Hematopoietic multipotent progenitor cell treated with erythropoietin and hydrocortisone succinate and interleukin-3 and kit ligand, for 6 days (in vitro differentiated cells): ENCODE results near the gene COA3.

Source experiments
- DNase-seq: peaks from one replicate; pipeline ENCODE4 v3.0.0-alpha.2; 2015

COA3 gene

DNA sequence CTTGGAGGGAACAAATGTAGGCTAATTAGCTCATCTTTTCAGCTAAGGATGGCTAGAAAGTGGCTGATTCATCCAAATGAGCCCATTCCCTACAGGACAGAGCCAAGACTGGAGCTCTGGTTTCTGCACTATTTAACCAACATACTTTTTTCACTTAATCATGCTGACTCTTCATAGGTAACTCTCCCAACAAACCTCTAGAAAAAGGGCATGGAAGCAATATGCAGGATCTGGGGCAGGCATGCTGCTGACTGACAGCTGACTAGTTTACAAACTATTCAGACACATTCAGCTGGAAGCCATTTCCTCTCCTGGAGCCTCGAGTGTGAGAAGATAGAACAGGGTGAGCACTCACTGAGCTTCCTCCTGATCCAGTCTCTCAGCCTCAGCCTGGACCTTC lies 19.4 kb upstream of the COA3 start:
- no peak for DNase-seq

DNA sequence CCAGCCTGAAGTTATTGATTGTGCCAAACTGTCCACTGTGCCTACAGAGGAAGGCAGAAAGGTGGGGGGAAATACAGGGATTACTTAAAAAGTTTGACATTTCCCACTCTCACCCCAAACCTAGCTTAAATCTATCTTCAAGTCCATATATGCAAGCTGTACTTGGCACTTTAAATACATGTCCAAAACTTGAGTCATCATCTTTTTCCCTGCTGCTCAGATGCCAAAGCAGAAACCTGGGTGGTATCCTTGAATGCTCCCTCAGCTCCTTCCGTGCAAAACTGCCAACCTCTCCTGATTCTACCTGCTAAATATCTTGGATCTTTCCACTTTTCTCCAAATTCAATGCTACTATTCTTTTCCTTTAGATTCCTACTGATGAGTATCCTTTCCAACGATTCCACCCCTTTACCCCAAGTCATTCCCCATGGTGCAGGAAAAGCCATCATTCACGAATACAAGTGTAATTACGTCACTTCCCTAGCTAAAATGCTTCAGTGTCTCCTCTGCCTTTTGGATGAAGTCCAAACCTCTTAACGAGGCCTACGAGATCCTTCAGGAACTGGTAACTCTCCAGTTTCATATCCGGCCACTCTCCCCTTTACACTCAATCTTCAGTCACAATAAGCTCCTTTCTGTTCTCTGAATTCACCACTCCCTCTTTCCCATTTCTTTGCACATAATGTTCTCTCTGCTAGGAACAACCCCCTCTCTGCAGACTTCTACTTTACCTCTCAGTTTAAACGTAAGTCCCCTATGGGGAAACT lies 16.3 kb upstream of the COA3 start:
- no peak for DNase-seq

DNA sequence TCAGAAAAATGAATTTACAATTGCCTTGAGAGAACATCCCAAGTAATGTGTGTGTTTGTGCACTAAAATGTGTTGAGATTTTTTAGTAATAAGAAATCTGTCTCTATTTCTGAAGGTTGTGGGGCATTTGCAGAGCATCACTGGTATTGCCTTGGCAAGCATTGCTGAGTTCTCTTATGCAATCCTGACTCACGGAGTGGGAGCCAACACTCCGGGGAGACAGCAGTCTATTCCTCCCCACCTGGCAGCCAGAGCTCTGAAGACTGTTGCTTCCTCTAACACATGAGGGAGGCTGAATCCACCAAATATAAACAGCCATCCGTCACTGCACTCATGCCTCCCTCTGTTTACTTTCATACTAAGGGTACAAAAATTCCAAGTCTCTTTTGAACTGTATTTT lies 10.7 kb upstream of the COA3 start:
- DNase-seq, result no peak

DNA sequence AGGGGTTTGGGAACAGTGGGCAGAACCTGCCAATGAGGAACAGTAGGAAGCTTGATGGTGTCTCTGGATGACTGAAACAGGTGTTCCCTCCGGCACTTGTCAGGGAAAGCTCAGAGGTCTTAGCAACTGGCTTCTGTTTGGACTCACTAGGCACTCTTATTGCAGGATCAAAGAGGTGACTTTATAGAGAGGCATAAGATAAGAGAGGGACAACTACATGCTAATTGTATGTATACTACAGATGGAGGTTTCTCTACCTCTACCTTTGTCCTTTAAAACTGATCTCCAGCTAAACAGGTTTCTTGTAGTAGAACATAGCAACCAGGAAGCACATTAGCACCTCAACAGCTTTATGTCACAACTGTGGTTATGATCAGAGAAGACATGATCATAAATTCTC lies 7.7 kb upstream of the COA3 start:
- DNase-seq, result no peak

DNA sequence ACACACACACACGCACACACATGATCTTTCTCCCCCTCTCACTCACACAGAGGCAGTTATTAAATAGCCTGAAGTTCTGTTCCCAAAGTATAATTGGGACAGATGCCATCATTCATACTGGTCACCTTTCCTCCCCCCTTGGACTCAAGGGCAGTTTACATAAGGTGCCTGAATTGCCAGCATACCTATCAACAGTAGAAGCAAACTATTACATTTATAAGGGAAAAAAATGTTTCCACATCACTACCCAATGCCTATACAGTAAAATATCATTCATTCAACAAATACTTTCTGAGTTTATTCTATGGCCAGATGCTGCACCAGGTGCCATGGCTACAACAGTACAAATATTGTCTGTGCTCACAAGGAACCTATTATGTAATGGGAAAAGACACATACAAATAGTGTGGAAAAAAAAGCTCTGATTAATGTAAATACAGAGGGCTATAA lies 6.4 kb upstream of the COA3 start:
- DNase-seq, result no peak

DNA sequence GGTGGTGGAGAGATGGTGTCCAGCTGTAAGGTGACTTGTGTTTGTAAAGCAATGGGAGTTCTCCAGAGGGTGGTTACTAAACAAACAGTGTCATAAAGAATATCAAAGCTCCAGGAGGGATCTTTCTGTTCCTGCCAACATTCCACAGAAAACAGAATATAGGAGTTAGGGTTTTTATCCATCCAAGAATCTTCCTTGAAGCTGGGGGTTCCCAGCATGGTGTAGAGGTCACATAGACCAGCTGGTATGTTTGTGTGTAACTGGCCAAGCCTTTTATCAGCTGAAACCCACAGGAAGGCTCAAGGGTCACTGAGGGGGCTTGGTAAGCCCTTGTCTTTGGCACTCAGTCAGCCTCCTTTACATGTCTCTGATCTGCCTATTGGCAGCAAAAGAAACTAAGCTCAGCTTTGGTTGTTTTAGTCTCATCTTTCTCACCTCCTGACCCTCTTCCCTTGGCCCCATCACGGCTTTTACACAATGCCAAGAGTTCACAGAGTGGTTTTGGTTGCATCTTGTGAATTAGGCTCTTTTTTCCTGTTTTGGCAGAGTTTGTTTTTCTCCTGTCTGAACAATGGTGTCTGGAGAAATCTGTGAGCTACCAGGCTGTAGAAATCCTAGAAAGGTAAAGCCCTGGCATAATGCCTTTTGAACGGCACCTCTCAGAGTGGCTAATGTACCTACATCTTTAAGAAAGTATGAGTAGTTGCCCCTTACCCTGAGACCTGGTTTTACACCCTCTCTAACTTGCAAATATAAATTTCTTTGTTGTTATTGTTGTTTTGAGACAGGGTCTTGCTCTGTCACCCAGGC lies 4.8 kb upstream of the COA3 start:
- no peak for DNase-seq

DNA sequence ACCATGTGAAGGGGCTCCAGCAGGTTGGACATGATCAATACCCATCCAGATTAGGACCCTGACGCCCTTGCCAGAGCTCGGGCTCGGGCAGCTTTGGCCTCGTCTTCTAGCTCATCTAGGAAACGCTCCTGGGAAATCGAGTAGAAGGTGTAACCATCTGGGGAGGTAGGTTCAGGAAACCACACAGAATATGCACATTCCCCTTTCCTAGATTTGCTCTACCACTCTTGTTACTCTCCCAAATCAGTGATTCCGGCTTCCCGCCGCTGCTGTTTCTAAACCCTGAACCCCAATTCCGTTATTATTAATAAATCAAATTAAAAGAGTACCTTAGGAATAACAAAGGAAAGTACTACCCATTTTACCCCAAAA lies 507 bp downstream of the COA3 start:
- DNase-seq, result no peak

DNA sequence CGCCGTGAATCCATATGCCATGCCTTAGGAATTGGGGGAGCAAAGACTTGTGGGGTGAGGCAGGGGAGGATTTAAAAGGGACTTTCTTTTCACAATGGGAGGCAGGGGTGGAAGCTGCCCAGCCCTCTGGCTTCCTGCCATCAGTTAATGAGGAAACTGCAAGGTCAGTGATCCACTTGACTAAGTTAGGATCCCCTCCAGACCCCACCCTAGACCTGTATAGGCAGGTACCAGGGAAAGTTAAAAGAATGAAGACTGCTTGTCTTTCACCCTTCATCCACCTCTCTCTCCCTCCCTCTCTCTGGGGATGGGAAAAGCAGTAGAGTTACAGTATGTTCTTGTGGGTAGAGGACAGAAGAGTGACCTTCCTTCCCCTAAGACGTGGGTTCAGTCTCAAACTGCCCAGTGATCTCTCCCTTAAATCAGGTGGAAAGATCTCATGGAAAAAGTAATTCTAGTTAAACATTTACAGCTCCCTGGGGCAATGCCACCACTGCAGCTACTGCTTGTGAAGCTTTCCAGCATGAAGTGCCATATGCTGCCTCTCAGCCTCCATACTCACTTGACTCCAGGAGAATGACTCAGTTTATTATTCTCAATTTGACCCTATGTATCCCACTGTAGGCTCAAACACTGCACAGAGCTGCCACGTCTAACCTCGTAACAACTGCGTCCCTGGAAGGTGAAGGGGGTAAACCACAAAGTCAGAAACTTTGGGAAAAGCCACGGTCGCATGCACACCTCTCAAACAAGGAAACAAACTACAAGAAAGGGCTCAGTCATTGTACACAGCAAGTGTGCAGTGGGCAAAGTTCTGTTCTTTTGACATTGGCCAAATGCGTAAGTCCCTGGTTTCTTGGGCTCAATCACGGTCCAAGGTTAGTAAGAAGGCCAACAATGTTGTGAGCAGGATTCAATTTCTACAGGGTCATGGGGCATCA lies 1.2 kb downstream of the COA3 start:
- no peak for DNase-seq

DNA sequence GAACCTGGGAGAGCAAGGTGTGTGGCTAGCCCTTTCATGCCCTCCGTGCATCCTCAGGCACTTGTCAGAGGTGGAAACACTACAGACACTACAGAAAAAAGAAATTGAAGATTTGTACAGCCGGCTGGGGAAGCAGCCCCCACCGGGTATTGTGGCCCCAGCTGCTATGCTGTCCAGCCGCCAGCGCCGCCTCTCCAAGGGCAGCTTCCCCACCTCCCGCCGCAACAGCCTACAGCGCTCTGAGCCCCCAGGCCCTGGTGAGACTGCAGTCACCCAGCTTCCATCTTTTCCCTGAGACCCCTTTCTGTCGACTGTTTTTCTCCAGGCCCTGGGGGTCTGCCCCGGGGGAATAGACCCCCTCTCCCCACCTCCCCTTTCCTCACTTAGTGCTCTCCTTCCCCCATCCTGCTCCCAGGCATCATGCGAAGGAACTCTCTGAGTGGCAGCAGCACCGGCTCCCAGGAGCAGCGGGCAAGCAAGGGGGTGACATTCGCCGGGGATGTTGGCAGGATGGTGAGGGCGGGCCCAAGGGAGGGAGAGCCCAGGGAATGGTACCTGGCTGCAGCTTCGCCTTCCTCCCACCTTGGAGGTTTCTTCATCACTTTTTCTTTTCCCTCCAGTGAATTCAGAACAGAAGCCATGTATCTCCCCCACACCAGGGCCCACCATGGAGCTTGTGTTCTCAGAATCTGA lies 2.3 kb downstream of the COA3 start:
- DNase-seq, result no peak

DNA sequence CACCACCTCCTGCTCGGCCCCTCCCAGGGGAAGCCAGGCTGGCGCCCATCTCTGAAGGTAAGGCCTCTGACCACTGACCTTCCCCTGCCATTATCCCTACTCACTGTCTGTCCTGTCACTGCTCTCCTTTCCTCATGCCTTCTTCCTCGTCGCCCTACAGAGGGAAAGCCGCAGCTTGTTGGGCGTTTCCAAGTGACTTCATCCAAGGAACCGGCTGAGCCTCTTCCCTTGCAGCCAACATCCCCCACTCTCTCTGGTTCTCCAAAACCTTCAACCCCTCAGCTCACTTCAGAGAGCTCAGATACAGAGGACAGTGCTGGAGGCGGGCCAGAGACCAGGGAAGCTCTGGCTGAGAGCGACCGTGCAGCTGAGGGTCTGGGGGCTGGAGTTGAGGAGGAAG lies 3.0 kb downstream of the COA3 start:
- no peak for DNase-seq

DNA sequence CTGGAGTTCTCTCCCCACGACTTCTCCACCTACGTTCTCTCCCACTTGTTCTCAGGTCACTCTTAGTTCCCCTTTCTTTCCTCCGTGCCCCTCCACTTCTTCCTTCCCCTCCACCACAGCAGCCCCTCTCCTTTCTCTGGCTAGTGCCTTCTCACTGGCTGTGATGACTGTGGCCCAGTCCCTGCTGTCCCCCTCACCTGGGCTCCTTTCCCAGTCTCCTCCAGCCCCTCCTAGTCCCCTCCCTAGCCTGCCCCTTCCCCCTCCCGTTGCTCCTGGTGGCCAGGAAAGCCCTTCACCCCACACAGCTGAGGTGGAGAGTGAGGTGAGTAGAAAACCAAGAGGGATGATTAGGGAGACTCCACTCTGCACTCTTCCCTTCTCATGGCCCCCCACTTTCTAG lies 3.4 kb downstream of the COA3 start:
- no peak for DNase-seq

DNA sequence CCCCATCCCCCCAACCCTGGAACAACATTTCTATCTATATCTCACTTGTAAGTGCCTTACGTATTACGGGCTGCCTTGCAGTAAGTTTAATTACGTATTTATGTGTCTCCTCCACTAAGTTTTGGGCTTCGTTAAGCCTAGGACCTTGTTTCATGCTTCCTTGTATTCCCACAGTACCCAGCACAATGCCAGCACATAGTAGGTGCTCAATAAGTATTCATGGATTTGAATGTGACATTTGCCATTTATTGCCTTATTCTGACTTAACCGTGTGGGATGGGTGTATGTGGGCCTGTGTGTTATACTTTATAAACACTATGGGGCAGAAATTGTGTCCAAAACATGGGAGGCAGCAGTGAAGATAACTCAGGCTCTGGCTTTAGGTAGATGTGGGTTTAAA lies 6.0 kb downstream of the COA3 start:
- no peak for DNase-seq

DNA sequence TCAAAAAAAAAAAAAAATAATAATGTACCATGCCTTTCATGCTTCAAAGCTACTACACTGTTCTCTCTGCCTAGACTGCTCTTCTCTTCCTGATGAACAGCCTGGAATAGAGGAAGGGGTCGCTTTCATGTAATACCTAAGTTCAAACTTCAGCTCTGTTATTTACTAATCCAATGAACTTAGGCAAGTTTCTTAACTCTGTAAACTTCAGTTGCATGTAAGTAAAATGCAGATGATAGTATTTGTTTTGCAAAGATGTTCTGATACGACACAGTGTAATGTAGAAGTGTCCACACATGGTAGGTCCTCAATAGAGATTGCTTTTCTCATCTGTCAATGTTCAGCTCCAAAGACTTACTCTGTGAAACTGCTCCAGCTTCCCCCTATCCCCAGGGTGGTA lies 6.6 kb downstream of the COA3 start:
- DNase-seq, result no peak

DNA sequence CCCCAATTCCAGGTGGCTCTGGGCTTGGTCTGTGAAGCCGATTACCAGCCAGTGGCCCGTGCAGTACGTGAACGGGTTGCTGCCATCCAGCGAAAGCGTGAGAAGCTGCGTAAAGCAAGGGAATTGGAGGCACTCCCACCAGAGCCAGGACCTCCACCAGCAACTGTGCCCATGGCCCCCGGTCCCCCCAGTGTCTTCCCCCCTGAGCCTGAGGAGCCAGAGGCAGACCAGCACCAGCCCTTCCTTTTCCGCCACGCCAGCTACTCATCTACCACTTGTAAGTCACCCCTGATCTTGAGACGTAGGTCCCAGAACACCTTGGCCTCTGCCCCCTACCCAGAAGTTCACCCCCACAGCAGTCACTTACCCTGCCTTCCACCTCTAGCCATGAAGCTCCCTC lies 11.2 kb downstream of the COA3 start:
- DNase-seq, result no peak

DNA sequence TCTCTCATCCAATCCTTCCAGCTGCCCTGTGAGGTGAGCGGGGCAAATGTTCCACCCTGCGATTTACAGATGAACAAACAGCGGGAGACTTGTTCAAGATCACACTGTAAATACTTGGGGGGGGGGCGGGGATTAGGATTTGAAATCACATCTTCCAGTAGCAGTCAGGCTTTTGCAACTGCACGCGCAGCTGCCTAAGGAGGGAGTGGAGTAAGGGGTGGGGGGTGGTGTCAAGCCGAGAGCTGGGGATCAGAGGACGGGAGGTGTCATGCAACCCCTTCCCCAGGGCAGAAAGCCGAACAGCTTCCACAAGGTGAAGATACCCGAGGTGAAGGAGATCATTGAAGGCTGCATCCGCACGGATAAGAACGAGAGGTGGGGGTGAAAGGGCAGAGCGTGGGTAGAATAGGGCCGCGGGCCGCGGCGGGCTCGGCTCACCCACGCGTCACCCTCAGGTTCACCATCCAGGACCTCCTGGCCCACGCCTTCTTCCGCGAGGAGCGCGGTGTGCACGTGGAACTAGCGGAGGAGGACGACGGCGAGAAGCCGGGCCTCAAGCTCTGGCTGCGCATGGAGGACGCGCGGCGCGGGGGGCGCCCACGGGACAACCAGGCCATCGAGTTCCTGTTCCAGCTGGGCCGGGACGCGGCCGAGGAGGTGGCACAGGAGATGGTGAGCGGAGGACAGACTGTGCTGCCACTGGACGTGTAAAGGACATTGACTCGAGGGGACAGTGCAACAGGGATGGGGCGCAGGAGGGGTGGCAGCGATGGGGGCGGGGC lies 13.5 kb downstream of the COA3 start:
- DNase-seq, result no peak

DNA sequence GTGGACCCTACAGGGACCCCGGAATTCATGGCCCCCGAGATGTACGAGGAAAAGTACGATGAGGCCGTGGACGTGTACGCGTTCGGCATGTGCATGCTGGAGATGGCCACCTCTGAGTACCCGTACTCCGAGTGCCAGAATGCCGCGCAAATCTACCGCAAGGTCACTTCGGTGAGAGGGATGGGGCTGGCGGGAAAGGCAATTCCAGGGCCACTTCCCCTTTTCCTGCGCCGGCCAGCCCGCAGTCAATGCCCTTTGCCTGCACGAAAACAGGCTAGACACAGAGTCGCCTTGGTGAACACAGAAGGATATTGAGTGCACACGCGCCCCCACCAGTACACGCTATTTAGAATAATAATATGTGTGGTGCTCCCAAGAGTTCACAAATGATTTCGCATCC lies 14.1 kb downstream of the COA3 start:
- no peak for DNase-seq

DNA sequence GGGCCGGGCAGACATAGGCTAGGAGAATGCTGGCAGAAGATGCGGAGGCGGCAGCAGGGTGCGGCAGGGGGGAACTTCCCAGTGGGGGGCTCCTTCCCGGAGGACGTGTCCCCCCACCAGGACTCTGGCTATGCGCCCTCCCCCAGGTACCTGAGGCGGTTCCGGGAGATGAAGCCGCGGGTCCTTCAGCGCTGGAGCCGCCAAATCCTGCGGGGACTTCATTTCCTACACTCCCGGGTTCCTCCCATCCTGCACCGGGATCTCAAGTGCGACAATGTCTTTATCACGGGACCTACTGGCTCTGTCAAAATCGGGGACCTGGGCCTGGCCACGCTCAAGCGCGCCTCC lies 14.7 kb downstream of the COA3 start:
- DNase-seq, result no peak

DNA sequence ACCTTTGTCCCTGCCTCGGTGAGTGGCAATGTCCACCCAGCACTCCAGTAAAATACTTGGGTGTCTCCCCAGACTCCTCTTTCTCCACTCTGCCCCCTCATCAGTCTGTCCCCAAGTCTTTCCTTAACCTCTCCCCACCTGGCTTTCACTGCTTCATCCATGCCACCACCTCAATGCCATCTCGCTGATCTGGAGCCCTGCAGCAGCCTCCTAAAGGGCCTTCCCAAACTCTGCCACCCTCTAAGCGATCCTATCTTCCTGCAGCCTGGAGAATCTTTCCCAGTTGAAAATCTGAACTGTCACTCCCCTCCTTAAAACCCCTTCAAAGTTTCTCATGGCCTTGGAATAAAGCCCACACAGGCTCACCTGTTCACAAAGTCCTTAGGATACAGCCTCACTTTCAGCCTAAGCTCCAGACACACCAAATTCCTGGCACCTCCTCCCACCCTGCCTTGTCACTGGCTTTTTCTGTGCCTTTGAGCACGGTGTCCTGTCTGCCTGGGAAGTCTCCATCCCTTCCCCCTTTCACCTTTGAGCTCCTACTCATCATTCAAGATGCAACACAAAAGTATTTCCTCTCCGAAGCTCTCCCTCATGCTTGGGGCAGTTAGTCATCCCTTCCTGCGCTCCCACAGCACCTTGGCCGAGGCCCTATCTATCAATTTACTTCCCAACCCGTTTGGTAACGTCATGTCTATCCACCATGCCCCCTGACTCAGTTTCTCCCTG lies 15.3 kb downstream of the COA3 start:
- no peak for DNase-seq

DNA sequence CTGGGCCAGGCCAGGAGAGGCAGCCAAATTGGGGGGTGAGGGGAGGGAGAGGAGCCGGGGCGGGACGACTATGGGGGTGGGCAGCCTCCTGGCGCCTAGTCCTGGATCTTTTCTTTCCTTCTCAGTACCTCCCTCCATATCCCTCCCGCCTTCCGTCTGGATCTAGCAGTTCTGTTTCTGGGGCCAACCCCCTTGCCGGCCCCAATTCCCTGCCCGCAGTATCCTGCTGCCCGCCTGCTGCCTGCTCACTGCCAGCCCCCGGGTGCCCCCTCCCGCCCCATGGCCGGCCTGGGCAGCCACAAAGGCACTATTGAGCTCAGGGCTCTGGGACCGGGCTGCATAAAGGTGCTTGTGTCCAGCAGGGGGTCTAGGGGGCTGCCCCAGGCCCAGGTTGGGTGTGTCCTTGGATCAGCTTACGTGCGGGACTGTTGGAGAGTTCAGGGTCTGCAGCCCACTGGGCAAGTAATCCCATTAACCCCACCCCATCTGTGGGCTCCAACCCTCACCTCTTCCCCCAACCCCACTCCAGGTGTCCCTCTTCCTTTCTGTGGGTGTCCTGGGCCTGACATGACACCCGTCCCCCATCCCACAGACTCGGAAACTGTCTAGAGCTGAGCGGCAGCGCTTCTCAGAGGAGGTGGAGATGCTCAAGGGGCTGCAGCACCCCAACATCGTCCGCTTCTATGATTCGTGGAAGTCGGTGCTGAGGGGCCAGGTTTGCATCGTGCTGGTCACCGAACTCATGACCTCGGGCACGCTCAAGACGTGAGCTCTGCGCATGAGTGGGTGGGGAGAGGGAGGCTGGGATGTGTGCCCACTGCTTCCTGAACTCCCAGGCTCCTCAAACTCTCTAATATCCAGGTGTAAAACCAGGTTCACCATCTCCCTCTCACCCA lies 16.1 kb downstream of the COA3 start:
- DNase-seq, result no peak

DNA sequence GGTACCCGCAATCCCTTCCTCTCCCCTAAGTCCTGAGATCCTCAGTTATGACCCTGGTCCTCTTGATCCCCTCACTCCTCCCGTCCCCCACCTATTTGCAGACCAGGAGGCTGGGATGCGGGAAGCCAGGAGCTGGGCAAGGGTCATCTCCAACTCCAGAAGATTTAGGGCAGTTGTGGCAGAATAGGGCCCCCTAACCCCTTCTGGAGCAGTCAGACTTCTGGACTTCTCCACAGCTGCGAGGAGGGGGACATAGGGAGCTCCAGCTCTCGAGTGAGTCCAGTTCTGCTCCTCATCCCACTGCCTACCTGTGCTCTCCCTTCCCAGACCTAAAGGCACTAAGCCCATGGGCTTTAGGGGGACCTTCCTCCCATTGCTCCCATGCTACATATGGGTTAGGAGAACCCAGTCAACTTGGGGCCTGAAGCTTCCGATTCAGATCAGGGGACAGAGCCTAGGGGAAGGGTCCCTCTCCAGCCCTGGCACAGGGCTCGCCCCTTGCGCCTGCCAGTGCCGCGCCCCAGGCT lies 16.8 kb downstream of the COA3 start:
- no peak for DNase-seq
